HG02938 (cell line): ENCODE measurements around the gene BEGAIN.

Source experiments
- ATAC-seq: cut with Tn5 transposase; IDR thresholded peaks from one replicate; pipeline ENCODE4 v1.9.1; 2021; ENCODE audit warnings: mild to moderate bottlenecking, moderate library complexity; ENCODE audit not compliant: unreplicated experiment

The BEGAIN gene

GRCh38 chr14:100587086-100587762 is at the start of gene BEGAIN:
Gene BEGAIN, minus strand, starts transcription at chr14:100587417. Its CDS starts 127 bp downstream, at chr14:100587290.
- no peak for ATAC-seq

GRCh38 chr14:100636559-100636958 is 49.3 kb upstream of the BEGAIN start:
- ATAC-seq = no peak

- ATAC-seq = no peak
Measured at GRCh38 chr14:100634026-100634425, 46.8 kb upstream of the BEGAIN start.

GRCh38 chr14:100633406-100633805 is 46.2 kb upstream of the BEGAIN start:
- ATAC-seq = no peak

GRCh38 chr14:100629696-100630095 is 42.5 kb upstream of the BEGAIN start:
- no peak for ATAC-seq

GRCh38 chr14:100629098-100629497 is 41.9 kb upstream of the BEGAIN start:
- ATAC-seq = no peak

- no peak for ATAC-seq
Measured at GRCh38 chr14:100628225-100628624, 41.0 kb upstream of the BEGAIN start.

- no peak for ATAC-seq
Measured at GRCh38 chr14:100626614-100627013, 39.4 kb upstream of the BEGAIN start.

GRCh38 chr14:100623961-100624360 is 36.7 kb upstream of the BEGAIN start:
- ATAC-seq = no peak

GRCh38 chr14:100623557-100623956 is 36.3 kb upstream of the BEGAIN start:
- no peak for ATAC-seq

- ATAC-seq = no peak
Measured at GRCh38 chr14:100622708-100623485, 35.7 kb upstream of the BEGAIN start.

GRCh38 chr14:100622224-100622623 is 35.0 kb upstream of the BEGAIN start:
- no peak for ATAC-seq

- no peak for ATAC-seq
Measured at GRCh38 chr14:100621806-100622205, 34.6 kb upstream of the BEGAIN start.

- ATAC-seq = no peak
Measured at GRCh38 chr14:100620255-100621100, 33.3 kb upstream of the BEGAIN start.

GRCh38 chr14:100619396-100620254 is 32.4 kb upstream of the BEGAIN start:
- no peak for ATAC-seq

- no peak for ATAC-seq
Measured at GRCh38 chr14:100618763-100619320, 31.6 kb upstream of the BEGAIN start.

- no peak for ATAC-seq
Measured at GRCh38 chr14:100618318-100618693, 31.1 kb upstream of the BEGAIN start.

- ATAC-seq = no peak
Measured at GRCh38 chr14:100617410-100618317, 30.4 kb upstream of the BEGAIN start.

- no peak for ATAC-seq
Measured at GRCh38 chr14:100616854-100617409, 29.7 kb upstream of the BEGAIN start.
